GM23338 (cell line): Measurements from ENCODE around the gene ABCA4. TPM values are rescaled to one million over a fixed set of nuclear protein-coding genes. Genes with fewer than 3 reads are reported as not detected.
A peak's percentile ranks its signal among the peaks of the same experiment; 100 is the strongest.

Experiments
- ATAC-seq: fragments of 200-7000 bp; cut with Tn5 transposase; 3 replicates; pipeline ENCODE4 v1.9.1; 2020
- DNase-seq: peaks from one replicate; pipeline ENCODE4 v3.0.0-alpha.2; 2015; ENCODE audit warnings: low spot score
- H2AFZ ChIP-seq: fragments of 200-600 bp; sonication (generic); 2 replicates; pipeline ENCODE4 v1.8.0; 2016; ENCODE audit warnings: antibody characterized with exemption, mild to moderate bottlenecking, moderate library complexity
- H3F3A ChIP-seq: fragments of 200-600 bp; sonication (generic); replicated peaks from 2 replicates; pipeline ENCODE4 v1.8.0; 2017; ENCODE audit warnings: antibody characterized with exemption, mixed run types, low read depth
- H3K27ac ChIP-seq: fragments of 200-600 bp; sonication (generic); 2 replicates; pipeline ENCODE4 v1.6.1; 2016; ENCODE audit warnings: low read depth
- H3K27me3 ChIP-seq: fragments of 200-600 bp; sonication (generic); 2 replicates; pipeline ENCODE4 v1.8.0; 2016; ENCODE audit warnings: mild to moderate bottlenecking, mixed run types, moderate library complexity; ENCODE audit not compliant: insufficient read depth
- H3K36me3 ChIP-seq: fragments of 200-600 bp; sonication (generic); 2 replicates; pipeline ENCODE4 v1.8.0; 2016; ENCODE audit warnings: mild to moderate bottlenecking; ENCODE audit not compliant: insufficient read depth
- H3K4me1 ChIP-seq: fragments of 200-600 bp; sonication (generic); 2 replicates; pipeline ENCODE4 v1.8.0; 2016; ENCODE audit warnings: mild to moderate bottlenecking, moderate library complexity; ENCODE audit not compliant: insufficient read depth
- H3K4me2 ChIP-seq: fragments of 200-600 bp; sonication (generic); 2 replicates; pipeline ENCODE4 v1.7.1; 2017; ENCODE audit warnings: mixed run types
- H3K4me3 ChIP-seq: fragments of 200-600 bp; sonication (generic); 2 replicates; pipeline ENCODE4 v1.6.1; 2016; ENCODE audit warnings: mixed run types
- H3K79me2 ChIP-seq: fragments of 200-600 bp; sonication (generic); replicated peaks from 2 replicates; pipeline ENCODE4 v1.8.0; 2017; ENCODE audit warnings: mild to moderate bottlenecking; ENCODE audit not compliant: insufficient read depth
- H3K9me2 ChIP-seq: fragments of 200-600 bp; sonication (generic); 2 replicates; pipeline ENCODE4 v1.8.0; 2017; ENCODE audit not compliant: insufficient read depth
- H4K20me1 ChIP-seq: fragments of 200-600 bp; sonication (generic); replicated peaks from 2 replicates; pipeline ENCODE4 v1.8.0; 2017; ENCODE audit warnings: mild to moderate bottlenecking; ENCODE audit not compliant: insufficient read depth
- H3K27ac Mint-ChIP-seq: 2 replicates; pipeline ENCODE4 v1.8.0; 2020; ENCODE audit warnings: inconsistent platforms, mild to moderate bottlenecking, moderate library complexity, mixed read lengths
- H3K27me3 Mint-ChIP-seq: 3 replicates; pipeline ENCODE4 v1.8.0; 2022; ENCODE audit warnings: low read depth, mild to moderate bottlenecking, moderate library complexity, mixed read lengths, inconsistent platforms; ENCODE audit not compliant: insufficient read depth, poor library complexity
- H3K36me3 Mint-ChIP-seq: 3 replicates; pipeline ENCODE4 v1.8.0; 2021; ENCODE audit warnings: low read depth, mild to moderate bottlenecking, inconsistent platforms, moderate library complexity, mixed read lengths
- H3K4me1 Mint-ChIP-seq: 3 replicates; pipeline ENCODE4 v1.8.0; 2020; ENCODE audit warnings: mild to moderate bottlenecking, inconsistent platforms, mixed read lengths
- H3K4me3 Mint-ChIP-seq: 3 replicates; pipeline ENCODE4 v1.8.0; 2021; ENCODE audit warnings: moderate library complexity, mild to moderate bottlenecking, inconsistent platforms, mixed read lengths
- H3K9me3 Mint-ChIP-seq: 3 replicates; pipeline ENCODE4 v1.8.0; 2020; ENCODE audit warnings: moderate library complexity, mild to moderate bottlenecking, inconsistent platforms, mixed read lengths
- CREB1 ChIP-seq: fragments of 250-450 bp; sonication (Bioruptor Pico); IDR thresholded peaks from 2 replicates; pipeline ENCODE4 v1.5.0; 2020; ENCODE audit warnings: low read depth, mild to moderate bottlenecking, moderate library complexity
- EZH2 ChIP-seq: fragments of 200-600 bp; sonication (generic); IDR thresholded peaks from one replicate; pipeline ENCODE4 v1.8.0; 2017; ENCODE audit warnings: antibody characterized with exemption, mild to moderate bottlenecking, low read depth; ENCODE audit not compliant: unreplicated experiment
- EZH2phosphoT487 ChIP-seq: fragments of 200-600 bp; sonication (generic); IDR thresholded peaks from one replicate; pipeline ENCODE4 v1.8.1; 2018; ENCODE audit warnings: antibody characterized with exemption; ENCODE audit not compliant: unreplicated experiment
- JUNB ChIP-seq: IDR thresholded peaks from one replicate; pipeline ENCODE4 v1.6.1; 2016; ENCODE audit warnings: antibody characterized with exemption; ENCODE audit not compliant: unreplicated experiment
- NANOG ChIP-seq: IDR thresholded peaks from 2 replicates; pipeline ENCODE4 v1.6.1; 2016; ENCODE audit warnings: antibody characterized with exemption, borderline replicate concordance
- POLR2AphosphoS5 ChIP-seq: IDR thresholded peaks from 2 replicates; pipeline ENCODE4 v1.6.1; 2016; ENCODE audit warnings: antibody characterized with exemption, low read depth
- STAT1 ChIP-seq: IDR thresholded peaks from one replicate; pipeline ENCODE4 v1.6.1; 2016; ENCODE audit warnings: antibody characterized with exemption; ENCODE audit not compliant: unreplicated experiment
- ZNF114 ChIP-seq: fragments of 250-450 bp; sonication (Bioruptor Pico); IDR thresholded peaks from 2 replicates; pipeline ENCODE4 v1.5.0; 2020; ENCODE audit warnings: mild to moderate bottlenecking, moderate library complexity
- ZNF331 ChIP-seq: fragments of 250-450 bp; sonication (Bioruptor Pico); IDR thresholded peaks from 2 replicates; pipeline ENCODE4 v1.5.0; 2020; ENCODE audit warnings: low read depth, mild to moderate bottlenecking, moderate library complexity
- polyA plus RNA-seq: library from polyadenylated mRNA; unstranded; fragments of >200 nt; fragmentation: Nextera tagmentation; extraction: Ambion mirVana; gene quantifications from 2 replicates; pipeline ENCODE4 v1.2.1, GENCODE V29; 2016
- total RNA-seq: library from RNA; depleted of rRNA; stranded (reverse); fragments of >200 nt; shearing (Covaris generic); gene quantifications from 2 replicates; pipeline ENCODE4 v1.2.3, GENCODE V29; 2014
- TF ChIP-seq, protein P1 (sequence below): IDR thresholded peaks from one replicate; pipeline ENCODE4 v1.6.1; 2018; ENCODE audit warnings: antibody characterized with exemption; ENCODE audit not compliant: unreplicated experiment
- TF ChIP-seq, protein P2 (sequence below), 2 experiments: fragments of 200-600 bp in 1 of 2; sonication (generic) in 1 of 2; conservative IDR thresholded peaks; 2 replicates each; pipeline versions ENCODE4 v1.5.1 to v1.6.1; 2016 to 2017; ENCODE audit warnings: antibody characterized with exemption in 2 of 2, low read depth in 2 of 2, mild to moderate bottlenecking in 2 of 2, moderate library complexity in 1 of 2
- TF ChIP-seq, protein P3 (sequence below): fragments of 250-450 bp; sonication (Bioruptor Pico); IDR thresholded peaks from 2 replicates; pipeline ENCODE4 v1.5.0; 2020; ENCODE audit warnings: mild to moderate bottlenecking, moderate library complexity
- TF ChIP-seq, protein P4 (sequence below): IDR thresholded peaks from 2 replicates; pipeline ENCODE4 v1.6.1; 2016; ENCODE audit warnings: antibody characterized with exemption

The ABCA4 gene
- total and polyA plus RNA-seq, 2 experiments from 2014 or later = not detected

DNA sequence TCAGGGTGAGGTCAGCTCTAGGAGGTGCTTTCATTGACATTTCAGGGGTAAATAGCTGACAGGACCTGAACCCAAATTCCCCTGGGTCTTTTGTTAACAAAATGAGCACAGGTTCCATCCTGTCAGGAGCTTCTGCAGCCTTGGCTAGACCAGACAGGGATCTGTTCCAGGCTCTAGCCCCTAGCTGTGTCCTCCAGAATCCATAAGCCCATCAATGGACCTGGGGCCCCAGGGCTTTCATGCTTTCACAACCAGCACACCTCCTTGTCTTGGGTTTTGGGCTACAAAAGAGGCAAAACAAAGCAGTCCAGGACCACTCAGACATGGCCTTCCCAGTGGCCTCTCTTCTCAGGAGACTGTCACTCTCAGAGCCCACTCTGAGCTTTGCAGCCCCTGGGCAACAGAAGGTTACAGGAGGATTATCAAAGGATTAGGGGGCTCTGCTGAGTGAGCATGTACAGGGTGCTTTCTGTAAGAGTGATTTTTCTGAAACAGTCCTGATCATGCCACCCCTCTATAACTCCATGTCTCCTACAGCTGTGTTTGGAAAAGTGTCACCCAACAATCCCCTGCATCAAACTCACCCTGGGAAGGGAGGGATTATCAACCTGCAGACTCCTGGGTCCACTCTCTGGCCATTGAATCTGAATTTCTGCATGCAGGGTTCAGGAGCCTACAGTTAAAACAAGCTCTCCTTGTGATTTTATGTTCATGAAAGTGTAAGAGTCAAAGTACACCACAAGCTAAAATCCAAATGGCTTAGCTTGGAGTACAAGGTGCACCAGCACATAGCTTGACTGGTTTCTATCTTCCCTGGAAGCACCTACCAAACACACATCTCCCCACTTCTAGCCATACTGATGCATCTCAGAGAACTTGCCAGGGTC is 144.0 kb downstream of the ABCA4 start:
- Histone ChIP-seq H3K4me1 (peaks cover 6% of the 10 kb centered on the region), H3K4me2 (no peak overlapping the region), H3K79me2 (no peaks in the 10 kb centered on the region), H3K9me2 (no peaks in the 10 kb centered on the region), H3K4me3 (no peak overlapping the region), H2AFZ (0 out of 2 replicates have a peak overlapping the region, but pooled peaks have one; percentile 38), H3K27me3 (no peaks in the 10 kb centered on the region), H3F3A (no peaks in the 10 kb centered on the region), H3K27ac (no peak overlapping the region), H4K20me1 (no peaks in the 10 kb centered on the region), H3K36me3 (no peaks in the 10 kb centered on the region)
- ATAC-seq = no peak
- peaks cover 18% of the 10 kb centered on the region; the same call in 2 of the 3 replicates for H3K4me1 Mint-ChIP-seq
- peaks cover 4% of the 10 kb centered on the region for H3K27me3 Mint-ChIP-seq
- TF ChIP-seq, protein P1, sequence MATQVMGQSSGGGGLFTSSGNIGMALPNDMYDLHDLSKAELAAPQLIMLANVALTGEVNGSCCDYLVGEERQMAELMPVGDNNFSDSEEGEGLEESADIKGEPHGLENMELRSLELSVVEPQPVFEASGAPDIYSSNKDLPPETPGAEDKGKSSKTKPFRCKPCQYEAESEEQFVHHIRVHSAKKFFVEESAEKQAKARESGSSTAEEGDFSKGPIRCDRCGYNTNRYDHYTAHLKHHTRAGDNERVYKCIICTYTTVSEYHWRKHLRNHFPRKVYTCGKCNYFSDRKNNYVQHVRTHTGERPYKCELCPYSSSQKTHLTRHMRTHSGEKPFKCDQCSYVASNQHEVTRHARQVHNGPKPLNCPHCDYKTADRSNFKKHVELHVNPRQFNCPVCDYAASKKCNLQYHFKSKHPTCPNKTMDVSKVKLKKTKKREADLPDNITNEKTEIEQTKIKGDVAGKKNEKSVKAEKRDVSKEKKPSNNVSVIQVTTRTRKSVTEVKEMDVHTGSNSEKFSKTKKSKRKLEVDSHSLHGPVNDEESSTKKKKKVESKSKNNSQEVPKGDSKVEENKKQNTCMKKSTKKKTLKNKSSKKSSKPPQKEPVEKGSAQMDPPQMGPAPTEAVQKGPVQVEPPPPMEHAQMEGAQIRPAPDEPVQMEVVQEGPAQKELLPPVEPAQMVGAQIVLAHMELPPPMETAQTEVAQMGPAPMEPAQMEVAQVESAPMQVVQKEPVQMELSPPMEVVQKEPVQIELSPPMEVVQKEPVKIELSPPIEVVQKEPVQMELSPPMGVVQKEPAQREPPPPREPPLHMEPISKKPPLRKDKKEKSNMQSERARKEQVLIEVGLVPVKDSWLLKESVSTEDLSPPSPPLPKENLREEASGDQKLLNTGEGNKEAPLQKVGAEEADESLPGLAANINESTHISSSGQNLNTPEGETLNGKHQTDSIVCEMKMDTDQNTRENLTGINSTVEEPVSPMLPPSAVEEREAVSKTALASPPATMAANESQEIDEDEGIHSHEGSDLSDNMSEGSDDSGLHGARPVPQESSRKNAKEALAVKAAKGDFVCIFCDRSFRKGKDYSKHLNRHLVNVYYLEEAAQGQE = no peak
- no peak for TF ChIP-seq POLR2AphosphoS5
- TF ChIP-seq EZH2 = no peak
- TF ChIP-seq ZNF331 (CRISPR knock-in tag) = no peak
- TF ChIP-seq NANOG = no peak
- no peak for TF ChIP-seq ZNF114
- no peak for TF ChIP-seq EZH2phosphoT487
- TF ChIP-seq CREB1 (CRISPR knock-in tag) = no peak
- TF ChIP-seq, protein P2, sequence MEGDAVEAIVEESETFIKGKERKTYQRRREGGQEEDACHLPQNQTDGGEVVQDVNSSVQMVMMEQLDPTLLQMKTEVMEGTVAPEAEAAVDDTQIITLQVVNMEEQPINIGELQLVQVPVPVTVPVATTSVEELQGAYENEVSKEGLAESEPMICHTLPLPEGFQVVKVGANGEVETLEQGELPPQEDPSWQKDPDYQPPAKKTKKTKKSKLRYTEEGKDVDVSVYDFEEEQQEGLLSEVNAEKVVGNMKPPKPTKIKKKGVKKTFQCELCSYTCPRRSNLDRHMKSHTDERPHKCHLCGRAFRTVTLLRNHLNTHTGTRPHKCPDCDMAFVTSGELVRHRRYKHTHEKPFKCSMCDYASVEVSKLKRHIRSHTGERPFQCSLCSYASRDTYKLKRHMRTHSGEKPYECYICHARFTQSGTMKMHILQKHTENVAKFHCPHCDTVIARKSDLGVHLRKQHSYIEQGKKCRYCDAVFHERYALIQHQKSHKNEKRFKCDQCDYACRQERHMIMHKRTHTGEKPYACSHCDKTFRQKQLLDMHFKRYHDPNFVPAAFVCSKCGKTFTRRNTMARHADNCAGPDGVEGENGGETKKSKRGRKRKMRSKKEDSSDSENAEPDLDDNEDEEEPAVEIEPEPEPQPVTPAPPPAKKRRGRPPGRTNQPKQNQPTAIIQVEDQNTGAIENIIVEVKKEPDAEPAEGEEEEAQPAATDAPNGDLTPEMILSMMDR (conservative IDR thresholded peaks at IDR 0.05; ENCODE audit: low read depth in 2 of 2) = no peak
- TF ChIP-seq, protein P3, sequence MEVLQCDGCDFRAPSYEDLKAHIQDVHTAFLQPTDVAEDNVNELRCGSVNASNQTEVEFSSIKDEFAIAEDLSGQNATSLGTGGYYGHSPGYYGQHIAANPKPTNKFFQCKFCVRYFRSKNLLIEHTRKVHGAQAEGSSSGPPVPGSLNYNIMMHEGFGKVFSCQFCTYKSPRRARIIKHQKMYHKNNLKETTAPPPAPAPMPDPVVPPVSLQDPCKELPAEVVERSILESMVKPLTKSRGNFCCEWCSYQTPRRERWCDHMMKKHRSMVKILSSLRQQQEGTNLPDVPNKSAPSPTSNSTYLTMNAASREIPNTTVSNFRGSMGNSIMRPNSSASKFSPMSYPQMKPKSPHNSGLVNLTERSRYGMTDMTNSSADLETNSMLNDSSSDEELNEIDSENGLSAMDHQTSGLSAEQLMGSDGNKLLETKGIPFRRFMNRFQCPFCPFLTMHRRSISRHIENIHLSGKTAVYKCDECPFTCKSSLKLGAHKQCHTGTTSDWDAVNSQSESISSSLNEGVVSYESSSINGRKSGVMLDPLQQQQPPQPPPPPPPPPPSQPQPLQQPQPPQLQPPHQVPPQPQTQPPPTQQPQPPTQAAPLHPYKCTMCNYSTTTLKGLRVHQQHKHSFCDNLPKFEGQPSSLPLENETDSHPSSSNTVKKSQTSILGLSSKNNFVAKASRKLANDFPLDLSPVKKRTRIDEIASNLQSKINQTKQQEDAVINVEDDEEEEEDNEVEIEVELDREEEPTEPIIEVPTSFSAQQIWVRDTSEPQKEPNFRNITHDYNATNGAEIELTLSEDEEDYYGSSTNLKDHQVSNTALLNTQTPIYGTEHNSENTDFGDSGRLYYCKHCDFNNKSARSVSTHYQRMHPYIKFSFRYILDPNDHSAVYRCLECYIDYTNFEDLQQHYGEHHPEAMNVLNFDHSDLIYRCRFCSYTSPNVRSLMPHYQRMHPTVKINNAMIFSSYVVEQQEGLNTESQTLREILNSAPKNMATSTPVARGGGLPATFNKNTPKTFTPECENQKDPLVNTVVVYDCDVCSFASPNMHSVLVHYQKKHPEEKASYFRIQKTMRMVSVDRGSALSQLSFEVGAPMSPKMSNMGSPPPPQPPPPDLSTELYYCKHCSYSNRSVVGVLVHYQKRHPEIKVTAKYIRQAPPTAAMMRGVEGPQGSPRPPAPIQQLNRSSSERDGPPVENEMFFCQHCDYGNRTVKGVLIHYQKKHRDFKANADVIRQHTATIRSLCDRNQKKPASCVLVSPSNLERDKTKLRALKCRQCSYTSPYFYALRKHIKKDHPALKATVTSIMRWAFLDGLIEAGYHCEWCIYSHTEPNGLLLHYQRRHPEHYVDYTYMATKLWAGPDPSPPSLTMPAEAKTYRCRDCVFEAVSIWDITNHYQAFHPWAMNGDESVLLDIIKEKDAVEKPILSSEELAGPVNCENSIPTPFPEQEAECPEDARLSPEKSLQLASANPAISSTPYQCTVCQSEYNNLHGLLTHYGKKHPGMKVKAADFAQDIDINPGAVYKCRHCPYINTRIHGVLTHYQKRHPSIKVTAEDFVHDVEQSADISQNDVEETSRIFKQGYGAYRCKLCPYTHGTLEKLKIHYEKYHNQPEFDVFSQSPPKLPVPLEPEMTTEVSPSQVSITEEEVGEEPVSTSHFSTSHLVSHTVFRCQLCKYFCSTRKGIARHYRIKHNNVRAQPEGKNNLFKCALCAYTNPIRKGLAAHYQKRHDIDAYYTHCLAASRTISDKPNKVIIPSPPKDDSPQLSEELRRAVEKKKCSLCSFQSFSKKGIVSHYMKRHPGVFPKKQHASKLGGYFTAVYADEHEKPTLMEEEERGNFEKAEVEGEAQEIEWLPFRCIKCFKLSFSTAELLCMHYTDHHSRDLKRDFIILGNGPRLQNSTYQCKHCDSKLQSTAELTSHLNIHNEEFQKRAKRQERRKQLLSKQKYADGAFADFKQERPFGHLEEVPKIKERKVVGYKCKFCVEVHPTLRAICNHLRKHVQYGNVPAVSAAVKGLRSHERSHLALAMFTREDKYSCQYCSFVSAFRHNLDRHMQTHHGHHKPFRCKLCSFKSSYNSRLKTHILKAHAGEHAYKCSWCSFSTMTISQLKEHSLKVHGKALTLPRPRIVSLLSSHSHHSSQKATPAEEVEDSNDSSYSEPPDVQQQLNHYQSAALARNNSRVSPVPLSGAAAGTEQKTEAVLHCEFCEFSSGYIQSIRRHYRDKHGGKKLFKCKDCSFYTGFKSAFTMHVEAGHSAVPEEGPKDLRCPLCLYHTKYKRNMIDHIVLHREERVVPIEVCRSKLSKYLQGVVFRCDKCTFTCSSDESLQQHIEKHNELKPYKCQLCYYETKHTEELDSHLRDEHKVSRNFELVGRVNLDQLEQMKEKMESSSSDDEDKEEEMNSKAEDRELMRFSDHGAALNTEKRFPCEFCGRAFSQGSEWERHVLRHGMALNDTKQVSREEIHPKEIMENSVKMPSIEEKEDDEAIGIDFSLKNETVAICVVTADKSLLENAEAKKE = no peak
- TF ChIP-seq JUNB = no peak
- no peak for TF ChIP-seq STAT1
- TF ChIP-seq, protein P4, sequence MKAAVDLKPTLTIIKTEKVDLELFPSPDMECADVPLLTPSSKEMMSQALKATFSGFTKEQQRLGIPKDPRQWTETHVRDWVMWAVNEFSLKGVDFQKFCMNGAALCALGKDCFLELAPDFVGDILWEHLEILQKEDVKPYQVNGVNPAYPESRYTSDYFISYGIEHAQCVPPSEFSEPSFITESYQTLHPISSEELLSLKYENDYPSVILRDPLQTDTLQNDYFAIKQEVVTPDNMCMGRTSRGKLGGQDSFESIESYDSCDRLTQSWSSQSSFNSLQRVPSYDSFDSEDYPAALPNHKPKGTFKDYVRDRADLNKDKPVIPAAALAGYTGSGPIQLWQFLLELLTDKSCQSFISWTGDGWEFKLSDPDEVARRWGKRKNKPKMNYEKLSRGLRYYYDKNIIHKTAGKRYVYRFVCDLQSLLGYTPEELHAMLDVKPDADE = no peak
- H3K36me3 Mint-ChIP-seq = no peaks in the 10 kb centered on the region
- no peak overlapping the region for H3K4me3 Mint-ChIP-seq
- no peak overlapping the region for H3K27ac Mint-ChIP-seq
- DNase-seq = no peak
- peaks cover 3% of the 10 kb centered on the region; the same call in 2 of the 3 replicates for H3K9me3 Mint-ChIP-seq
